MCF 10A (cell line): ENCODE data around the gene NDUFS2. TPM values are rescaled to one million over a fixed set of nuclear protein-coding genes. Genes with fewer than 3 reads are reported as not detected.

Experiments
- BruUV-seq: library from RNA; stranded (reverse); fragments of 400-500 nt; replicated peaks from 2 replicates; lab custom pipeline; 2021; lab: Mats Ljungman, UMichigan
- CTCF ChIA-PET: fragments of 300-600 bp; sonication (Branson Sonifier 250); formaldehyde crosslinking; extraction: SDS; loops from one replicate; lab custom pipeline; 2021; ENCODE audit warnings: antibody characterized with exemption, inconsistent platforms; lab: Yijun Ruan, JAX
- POLR2A ChIA-PET: fragments of 300-600, 350-650 bp; sonication (Branson Sonifier 250); formaldehyde crosslinking; extraction: SDS; loops from one replicate; lab custom pipeline; 2020; ENCODE audit warnings: antibody characterized with exemption, inconsistent platforms; lab: Yijun Ruan, JAX
- DNase-seq: peaks from one replicate; pipeline ENCODE4 v3.0.0-alpha.2; 2018; ENCODE audit not compliant: unreplicated experiment
- H3K27ac Mint-ChIP-seq: one replicate; pipeline ENCODE4 v1.8.0; 2022; ENCODE audit warnings: mild to moderate bottlenecking, low read depth, mixed read lengths; ENCODE audit not compliant: unreplicated experiment
- H3K27me3 Mint-ChIP-seq: one replicate; pipeline ENCODE4 v1.8.0; 2022; ENCODE audit warnings: mixed read lengths; ENCODE audit not compliant: insufficient read depth, unreplicated experiment
- H3K36me3 Mint-ChIP-seq: one replicate; pipeline ENCODE4 v1.8.0; 2022; ENCODE audit warnings: mild to moderate bottlenecking, moderate library complexity, mixed read lengths; ENCODE audit not compliant: insufficient read depth, unreplicated experiment
- H3K4me1 Mint-ChIP-seq: one replicate; pipeline ENCODE4 v1.8.0; 2022; ENCODE audit warnings: mixed read lengths; ENCODE audit not compliant: insufficient read depth, unreplicated experiment
- H3K4me3 Mint-ChIP-seq: one replicate; pipeline ENCODE4 v1.8.0; 2022; ENCODE audit warnings: mild to moderate bottlenecking, moderate library complexity, mixed read lengths; ENCODE audit not compliant: unreplicated experiment
- H3K9me3 Mint-ChIP-seq: one replicate; pipeline ENCODE4 v1.8.0; 2022; ENCODE audit warnings: mixed read lengths; ENCODE audit not compliant: unreplicated experiment
- CTCF ChIP-seq: fragments of 200-600 bp; IDR thresholded peaks from one replicate; pipeline ENCODE4 v1.8.0; 2022; ENCODE audit warnings: antibody characterized with exemption, mild to moderate bottlenecking; ENCODE audit not compliant: unreplicated experiment
- intact Hi-C: fragments of 100-400 bp; cut with micrococcal nuclease; formaldehyde crosslinking; loops from 2 replicates; pipeline ENCODE4 v1.14.1; 2022
- total RNA-seq: library from RNA; stranded (reverse); gene quantifications from 2 replicates; pipeline ENCODE4 v1.2.3, GENCODE V29; 2022

Gene NDUFS2
- total RNA-seq, 1 experiment from 2014 or later: 149 TPM

GRCh38 chr1:161187311-161187710, 14.9 kb upstream of the NDUFS2 start:
- Mint-ChIP-seq H3K4me1 (peaks cover 32% of the 10 kb centered on the region), H3K36me3 (no peaks in the 10 kb centered on the region), H3K27me3 (no peaks in the 10 kb centered on the region), H3K4me3 (no peak overlapping the region), H3K9me3 (no peaks in the 10 kb centered on the region), H3K27ac (no peak overlapping the region)
- ChIA-PET POLR2A (interaction anchor here (2.2 kb wide), 1 partner anchor 14 kb away, joined by 11 read pairs; the partner anchor contains the start of gene NDUFS2), CTCF (interaction anchor here (0.9 to 1.6 kb wide), 4 partner anchors 36 to 195 kb away, joined by 3 to 10 read pairs (median 4); partner anchors contain the start of gene TOMM40L)
- no TSS peak for BruUV-seq
- no peak for TF ChIP-seq CTCF
- intact Hi-C loops: no loop called here
- no peak for DNase-seq

GRCh38 chr1:161188381-161188780, 13.8 kb upstream of the NDUFS2 start:
- Mint-ChIP-seq H3K4me3 (no peak overlapping the region), H3K4me1 (peaks cover 28% of the 10 kb centered on the region), H3K9me3 (no peaks in the 10 kb centered on the region), H3K27ac (no peak overlapping the region), H3K27me3 (no peaks in the 10 kb centered on the region), H3K36me3 (no peaks in the 10 kb centered on the region)
- ChIA-PET CTCF (interaction anchor here (0.6 to 1.9 kb wide), 3 partner anchors 194 to 1098 kb away, joined by 3 to 6 read pairs (median 5); no protein-coding TSS in a partner anchor), POLR2A (interaction anchor here (0.6 to 2.2 kb wide), 2 partner anchors 13 to 83 kb away, joined by 3 to 11 read pairs; partner anchors contain the start of gene NDUFS2)
- no peak for DNase-seq
- TF ChIP-seq CTCF: no peak
- intact Hi-C loops: no loop called here
- no TSS peak for BruUV-seq

GRCh38 chr1:161189036-161189435, 13.1 kb upstream of the NDUFS2 start:
- Mint-ChIP-seq H3K36me3 (no peaks in the 10 kb centered on the region), H3K27ac (no peak overlapping the region), H3K4me1 (peaks cover 28% of the 10 kb centered on the region)

More at GRCh38 chr1:161189036-161189435, 13.1 kb upstream of the NDUFS2 start:
- Mint-ChIP-seq H3K27me3 (no peaks in the 10 kb centered on the region), H3K9me3 (no peaks in the 10 kb centered on the region), H3K4me3 (no peak overlapping the region)
- DNase-seq: no peak
- TF ChIP-seq CTCF: no peak
- intact Hi-C loops: no loop called here
- POLR2A ChIA-PET: interaction anchor here (2.2 kb wide), 1 partner anchor 13 kb away, joined by 11 read pairs; the partner anchor contains the start of gene NDUFS2
- CTCF ChIA-PET: interaction anchor here (0.6 to 1.9 kb wide), 5 partner anchors 8 to 1098 kb away, joined by 3 to 6 read pairs (median 4); partner anchors contain the start of genes NDUFS2 and TOMM40L
- no TSS peak for BruUV-seq
